SK-N-SH (cell line): ENCODE measurements around the gene TYW3. TPM values are rescaled to one million over a fixed set of nuclear protein-coding genes. Genes with fewer than 3 reads are reported as not detected.
"Not testable (repeated sequence)": the region's sequence is repeated elsewhere in the genome, so short reads cannot be mapped to it uniquely, and the experiment has no call there.

ENCODE experiments used
- CTCF ChIA-PET: fragments of 300-600, 350-600 bp; formaldehyde crosslinking; extraction: SDS; loops from one replicate; lab custom pipeline; 2021; lab: Yijun Ruan, JAX
- POLR2A ChIA-PET: fragments of 350-600 bp; sonication (Branson Sonifier 250); formaldehyde crosslinking; extraction: SDS; loops from one replicate; lab custom pipeline; 2020; ENCODE audit warnings: antibody characterized with exemption, inconsistent platforms; lab: Yijun Ruan, JAX
- DNase-seq: peaks from one replicate; pipeline ENCODE4 v3.0.0; 2012
- H2AFZ ChIP-seq: fragments of 200-600 bp; sonication (generic); 2 replicates; pipeline ENCODE4 v1.8.1; 2016; ENCODE audit warnings: antibody characterized with exemption, mild to moderate bottlenecking, low read depth
- H3F3A ChIP-seq: fragments of 200-600 bp; sonication (generic); replicated peaks from 2 replicates; pipeline ENCODE3; 2016; ENCODE audit warnings: antibody characterized with exemption, mild to moderate bottlenecking; ENCODE audit not compliant: insufficient read depth
- H3K27ac ChIP-seq, 2 experiments: fragments of 200-500 bp in 1 of 2; fragments of 200-600 bp in 1 of 2; sonication (Bioruptor generic) in 1 of 2; sonication (generic), shearing (Covaris generic) in 1 of 2; 2 replicates each; pipeline versions ENCODE4 v1.5.1 to v1.6.1; 2014 to 2016; ENCODE audit warnings: low read depth in 2 of 2, inconsistent platforms in 1 of 2, low read length in 1 of 2, mild to moderate bottlenecking in 1 of 2, mixed read lengths in 1 of 2
- H3K27me3 ChIP-seq: fragments of 200-600 bp; sonication (generic), shearing (Covaris generic); 2 replicates; pipeline ENCODE4 v1.6.1; 2016; ENCODE audit warnings: mixed run types; ENCODE audit not compliant: insufficient read depth
- H3K36me3 ChIP-seq, 2 experiments: fragments of 200-500 bp in 1 of 2; fragments of 200-600 bp in 1 of 2; sonication (Bioruptor generic) in 1 of 2; sonication (generic) in 1 of 2; replicated peaks in 1 of 2; 2 replicates each; pipeline versions ENCODE3 to v1.5.1; 2014 to 2016; ENCODE audit warnings: low read length in 1 of 2, mild to moderate bottlenecking in 1 of 2; ENCODE audit not compliant: insufficient read depth in 2 of 2, control insufficient read depth in 1 of 2
- H3K4me1 ChIP-seq, 2 experiments: fragments of 200-500 bp in 1 of 2; fragments of 200-600 bp in 1 of 2; sonication (Bioruptor generic) in 1 of 2; sonication (generic), shearing (Covaris generic) in 1 of 2; 2 replicates each; pipeline versions ENCODE4 v1.5.1 to v1.6.1; 2014 to 2016; ENCODE audit warnings: low read depth in 1 of 2, low read length in 1 of 2, mixed run types in 1 of 2; ENCODE audit not compliant: insufficient read depth in 2 of 2, control insufficient read depth in 1 of 2
- H3K4me2 ChIP-seq: fragments of 200-600 bp; sonication (generic), shearing (Covaris generic); 2 replicates; pipeline ENCODE4 v1.6.1; 2017; ENCODE audit warnings: mixed run types
- H3K4me3 ChIP-seq, 2 experiments: fragments of 200-500 bp in 1 of 2; fragments of 200-600 bp in 1 of 2; sonication (Bioruptor generic) in 1 of 2; sonication (generic), shearing (Covaris generic) in 1 of 2; 2 replicates each; pipeline versions ENCODE4 v1.5.1 to v1.8.1; 2014 to 2016; ENCODE audit warnings: low read depth in 2 of 2, inconsistent platforms in 1 of 2, low read length in 1 of 2, mild to moderate bottlenecking in 1 of 2, mixed read lengths in 1 of 2, moderate library complexity in 1 of 2
- H3K79me2 ChIP-seq: fragments of 200-600 bp; sonication (generic); 2 replicates; pipeline ENCODE4 v1.8.1; 2017; ENCODE audit warnings: mild to moderate bottlenecking; ENCODE audit not compliant: insufficient read depth
- H3K9ac ChIP-seq: fragments of 200-600 bp; sonication (generic); 2 replicates; pipeline ENCODE4 v1.6.1; 2017; ENCODE audit warnings: mixed run types
- H3K9me2 ChIP-seq: fragments of 200-600 bp; sonication (generic); 2 replicates; pipeline ENCODE4 v1.6.1; 2017; ENCODE audit warnings: mixed run types
- H3K9me3 ChIP-seq: fragments of 200-600 bp; sonication (generic); 2 replicates; pipeline ENCODE4 v1.6.1; 2017; ENCODE audit warnings: mixed run types, mild to moderate bottlenecking, moderate library complexity
- H4K20me1 ChIP-seq: fragments of 200-600 bp; sonication (generic); 2 replicates; pipeline ENCODE4 v1.6.1; 2017; ENCODE audit warnings: mild to moderate bottlenecking, mixed run types; ENCODE audit not compliant: insufficient read depth
- IRF3 ChIP-seq: fragments of 150-350 bp; IDR thresholded peaks from 2 replicates; pipeline ENCODE4 v1.6.1; 2016; ENCODE audit warnings: mild to moderate bottlenecking, low read depth, low read length
- JUND ChIP-seq: IDR thresholded peaks from 2 replicates; pipeline ENCODE4 v1.4.0; 2012
- MEF2A ChIP-seq: IDR thresholded peaks from 2 replicates; pipeline ENCODE4 v1.4.0; 2012; ENCODE audit warnings: low read depth, borderline replicate concordance
- NRF1 ChIP-seq: IDR thresholded peaks from 2 replicates; pipeline ENCODE4 v1.6.1; 2012; ENCODE audit warnings: low read depth, mild to moderate bottlenecking, low read length
- POLR2AphosphoS5 ChIP-seq: IDR thresholded peaks from 2 replicates; pipeline ENCODE4 v1.6.1; 2012; ENCODE audit warnings: low read depth, low read length
- RAD21 ChIP-seq: IDR thresholded peaks from 2 replicates; pipeline ENCODE4 v1.6.1; 2012; ENCODE audit warnings: mild to moderate bottlenecking, low read length
- RCOR1 ChIP-seq: fragments of 150-350 bp; IDR thresholded peaks from 2 replicates; pipeline ENCODE4 v1.6.1; 2017; ENCODE audit warnings: antibody characterized with exemption, low read length
- REST ChIP-seq: IDR thresholded peaks from 2 replicates; pipeline ENCODE4 v1.6.1; 2012; ENCODE audit warnings: mild to moderate bottlenecking, low read depth, low read length, moderate library complexity
- RFX5 ChIP-seq: IDR thresholded peaks from 2 replicates; pipeline ENCODE4 v1.6.1; 2012; ENCODE audit warnings: mild to moderate bottlenecking, improper control_type of control experiment, low read length
- RXRA ChIP-seq: IDR thresholded peaks from 2 replicates; pipeline ENCODE4 v1.4.0; 2012; ENCODE audit warnings: low read depth, mild to moderate bottlenecking, borderline replicate concordance
- SIN3A ChIP-seq: IDR thresholded peaks from 2 replicates; pipeline ENCODE4 v1.6.1; 2012; ENCODE audit warnings: low read depth, mild to moderate bottlenecking, low read length, moderate library complexity, borderline replicate concordance
- YY1 ChIP-seq: IDR thresholded peaks from 2 replicates; pipeline ENCODE4 v1.4.0; 2012; ENCODE audit warnings: low read depth, mild to moderate bottlenecking
- ZBTB33 ChIP-seq: IDR thresholded peaks from 2 replicates; pipeline ENCODE4 v1.4.0; 2012; ENCODE audit warnings: low read depth, borderline replicate concordance
- WGBS: methylation state at CpG from one replicate; pipeline ENCODE4 v1.1.6; 2017; ENCODE audit warnings: low lambda C conversion rate; 5-methylcytosine and 5-hydroxymethylcytosine counted together
- polyA plus RNA-seq, 3 experiments: library from polyadenylated mRNA; depleted of rRNA; stranded (reverse); fragments of >200 nt; gene quantifications; 2 replicates each; pipeline ENCODE4 v1.2.3, GENCODE V29; 2012
- TF ChIP-seq, protein P1 (sequence below): IDR thresholded peaks from 2 replicates; pipeline ENCODE4 v1.4.0; 2012; ENCODE audit warnings: low read depth
- TF ChIP-seq, protein P2 (sequence below): IDR thresholded peaks from 2 replicates; pipeline ENCODE4 v1.4.0; 2012; ENCODE audit warnings: low read depth, borderline replicate concordance

The TYW3 gene
- polyA plus RNA-seq, 1 of the 3 experiments (the other 2 are of a cell fraction) = 9.2 TPM

GRCh38 chr1:74732071-74732946 lies 643 bp upstream of the TYW3 start:
- POLR2A ChIA-PET, H4K20me1 ChIP-seq, H3K9me3 ChIP-seq, H3K27me3 ChIP-seq, H3K9me2 ChIP-seq: not testable (repeated sequence)
- H3K4me3 ChIP-seq = peak overlapping the region; percentile 91 to 95
- H3K4me2 ChIP-seq = peak overlapping the region; percentile 73
- H3K27ac ChIP-seq = peak overlapping the region; percentile 86 to 98
- peaks cover 12 to 24% of the 10 kb centered on the region in 2 experiments for H3K4me1 ChIP-seq
- peaks cover 20% of the 10 kb centered on the region for H3F3A ChIP-seq
- peaks cover 13 to 22% of the 10 kb centered on the region in 2 experiments for H3K36me3 ChIP-seq
- peaks cover 51% of the 10 kb centered on the region for H3K79me2 ChIP-seq
- H3K9ac ChIP-seq = peak overlapping the region; percentile 85
- WGBS = 16% methylated on average over 5 of the region's 17 CpGs
- H2AFZ ChIP-seq = peak overlapping the region; percentile 90
- DNase-seq = peak; percentile 48
- CTCF ChIA-PET = interaction anchor here (0.9 to 3.8 kb wide), 14 partner anchors 14 to 263 kb away, joined by 3 to 13 read pairs (median 4); partner anchors contain the start of gene LRRC53

GRCh38 chr1:74733604-74734484 lies 892 bp downstream of the TYW3 start:
- Histone ChIP-seq H3K27me3 (no peaks in the 10 kb centered on the region), H3K4me3 (peak overlapping the region; percentile 91 to 95), H3K79me2 (peaks cover 44% of the 10 kb centered on the region), H3F3A (peaks cover 20% of the 10 kb centered on the region), H3K9me3 (no peaks in the 10 kb centered on the region), H4K20me1 (no peaks in the 10 kb centered on the region), H3K36me3 (peaks cover 25 to 29% of the 10 kb centered on the region in 2 experiments), H3K4me2 (peak overlapping the region; percentile 73), H3K9ac (peak overlapping the region; percentile 85), H3K9me2 (no peaks in the 10 kb centered on the region), H2AFZ (peak overlapping the region; percentile 90), H3K4me1 (peaks cover 12 to 24% of the 10 kb centered on the region in 2 experiments), H3K27ac (peak overlapping the region; percentile 86 to 98)
- CTCF ChIA-PET = interaction anchor here (0.6 to 3.8 kb wide), 34 partner anchors 10 to 1510 kb away, joined by 3 to 14 read pairs (median 3); partner anchors contain the start of gene LRRC53
- DNase-seq = peak; percentile 60
- WGBS = 10% methylated on average over 11 of the region's 11 CpGs
- POLR2A ChIA-PET = no interaction called here
- TF ChIP-seq ZBTB33 (no peak), MEF2A (no peak), RAD21 (peak; percentile 72), RFX5 (0 out of 2 replicates have a peak, but pooled peaks have one; percentile 45), SIN3A (no peak), YY1 (no peak), RCOR1 (peak; percentile 38; the same call in 1 of the 2 replicates), RXRA (no peak), IRF3 (no peak), POLR2AphosphoS5 (no peak), REST (no peak), JUND (no peak), NRF1 (no peak)
- TF ChIP-seq, protein P1, sequence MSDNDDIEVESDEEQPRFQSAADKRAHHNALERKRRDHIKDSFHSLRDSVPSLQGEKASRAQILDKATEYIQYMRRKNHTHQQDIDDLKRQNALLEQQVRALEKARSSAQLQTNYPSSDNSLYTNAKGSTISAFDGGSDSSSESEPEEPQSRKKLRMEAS = peak; percentile 12; the same call in 1 of the 2 replicates
- TF ChIP-seq, protein P2, sequence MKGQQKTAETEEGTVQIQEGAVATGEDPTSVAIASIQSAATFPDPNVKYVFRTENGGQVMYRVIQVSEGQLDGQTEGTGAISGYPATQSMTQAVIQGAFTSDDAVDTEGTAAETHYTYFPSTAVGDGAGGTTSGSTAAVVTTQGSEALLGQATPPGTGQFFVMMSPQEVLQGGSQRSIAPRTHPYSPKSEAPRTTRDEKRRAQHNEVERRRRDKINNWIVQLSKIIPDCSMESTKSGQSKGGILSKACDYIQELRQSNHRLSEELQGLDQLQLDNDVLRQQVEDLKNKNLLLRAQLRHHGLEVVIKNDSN = no peak
